Measurements from ENCODE around the gene SGCE.

Gene SGCE

GRCh38 chr7:94669773-94670495 is 14.0 kb upstream of the SGCE start:
- TF ChIP-seq TAF1 (IDR thresholded peaks at IDR 0.05; ENCODE audit: borderline replicate concordance, insufficient read depth, low read length), result no peak

- TF ChIP-seq POLR2AphosphoS5 (IDR thresholded peaks at IDR 0.05; ENCODE audit: low read depth, low read length) (no peak), SIN3A (IDR thresholded peaks at IDR 0.05; ENCODE audit: borderline replicate concordance, insufficient read depth, low read length) (no peak), TAF1 (IDR thresholded peaks at IDR 0.05; ENCODE audit: borderline replicate concordance, insufficient read depth, low read length) (no peak), REST (IDR thresholded peaks at IDR 0.05; ENCODE audit: insufficient read depth in 1 of 2, low read depth in 2 of 2, low read length in 2 of 2) (no peak), FOXP2 (optimal IDR thresholded peaks at IDR 0.05; ENCODE audit: borderline replicate concordance, extremely low read depth, extremely low read length, insufficient read depth) (no peak)
Measured at GRCh38 chr7:94666879-94667587, 11.1 kb upstream of the SGCE start.

- TF ChIP-seq FOXP2 (optimal IDR thresholded peaks at IDR 0.05; ENCODE audit: borderline replicate concordance, extremely low read depth, extremely low read length, insufficient read depth), result no peak
- no peak for TF ChIP-seq POLR2AphosphoS5 (IDR thresholded peaks at IDR 0.05; ENCODE audit: low read depth, low read length)
- TF ChIP-seq TAF1 (IDR thresholded peaks at IDR 0.05; ENCODE audit: borderline replicate concordance, insufficient read depth, low read length), result no peak
Measured at GRCh38 chr7:94665426-94665825, 9.5 kb upstream of the SGCE start.

- TF ChIP-seq TAF1 (IDR thresholded peaks at IDR 0.05; ENCODE audit: borderline replicate concordance, insufficient read depth, low read length) (no peak), FOXP2 (optimal IDR thresholded peaks at IDR 0.05; ENCODE audit: borderline replicate concordance, extremely low read depth, extremely low read length, insufficient read depth) (no peak), SIN3A (IDR thresholded peaks at IDR 0.05; ENCODE audit: borderline replicate concordance, insufficient read depth, low read length) (no peak), POLR2AphosphoS5 (IDR thresholded peaks at IDR 0.05; ENCODE audit: low read depth, low read length) (no peak), REST (IDR thresholded peaks at IDR 0.05; ENCODE audit: insufficient read depth in 1 of 2, low read depth in 2 of 2, low read length in 2 of 2) (no peak)
Measured at GRCh38 chr7:94664023-94664422, 8.1 kb upstream of the SGCE start.

GRCh38 chr7:94662548-94662947 is 6.6 kb upstream of the SGCE start:
- TF ChIP-seq TAF1 (IDR thresholded peaks at IDR 0.05; ENCODE audit: borderline replicate concordance, insufficient read depth, low read length) (no peak), POLR2AphosphoS5 (IDR thresholded peaks at IDR 0.05; ENCODE audit: low read depth, low read length) (no peak), REST (IDR thresholded peaks at IDR 0.05; ENCODE audit: insufficient read depth in 1 of 2, low read depth in 2 of 2, low read length in 2 of 2) (no peak), FOXP2 (optimal IDR thresholded peaks at IDR 0.05; ENCODE audit: borderline replicate concordance, extremely low read depth, extremely low read length, insufficient read depth) (no peak), SIN3A (IDR thresholded peaks at IDR 0.05; ENCODE audit: borderline replicate concordance, insufficient read depth, low read length) (no peak)

GRCh38 chr7:94660006-94660405 is 4.1 kb upstream of the SGCE start:
- TF ChIP-seq TAF1 (IDR thresholded peaks at IDR 0.05; ENCODE audit: borderline replicate concordance, insufficient read depth, low read length) (no peak), FOXP2 (optimal IDR thresholded peaks at IDR 0.05; ENCODE audit: borderline replicate concordance, extremely low read depth, extremely low read length, insufficient read depth) (no peak), SIN3A (IDR thresholded peaks at IDR 0.05; ENCODE audit: borderline replicate concordance, insufficient read depth, low read length) (no peak), REST (IDR thresholded peaks at IDR 0.05; ENCODE audit: insufficient read depth in 1 of 2, low read depth in 2 of 2, low read length in 2 of 2) (no peak), POLR2AphosphoS5 (IDR thresholded peaks at IDR 0.05; ENCODE audit: low read depth, low read length) (no peak)
